Lower leg skin (tissue), 3 donors: Measurements from ENCODE around the gene CCNT1.

Experiments used
- CTCF ChIP-seq, 3 donors: fragments of 450-650 bp; IDR thresholded peaks; one replicate each; pipeline ENCODE4 v1.5.1; 2016; ENCODE audit warnings: antibody characterized with exemption in 3 of 3, mild to moderate bottlenecking in 3 of 3, moderate library complexity in 2 of 3
- POLR2A ChIP-seq, 2 donors: fragments of 450-650 bp; IDR thresholded peaks; one replicate each; pipeline ENCODE4 v1.6.1; 2016 to 2017; ENCODE audit warnings: antibody characterized with exemption in 2 of 2, mild to moderate bottlenecking in 1 of 2, moderate library complexity in 1 of 2

- TF ChIP-seq CTCF (IDR thresholded peaks at IDR 0.05) (no peak), POLR2A (IDR thresholded peaks at IDR 0.05) (no peak)
These were observed 48.0 kb upstream of the CCNT1 start for GRCh38 chr12:48764521-48764920.
